GM13976 (cell line): ENCODE results near the gene AGAP9.

Source experiments
- DNase-seq: peaks from one replicate; pipeline ENCODE4 v3.0.0; 2012; ENCODE audit warnings: low spot score
- CTCF ChIP-seq: IDR thresholded peaks from 2 replicates; pipeline ENCODE4 v1.5.1; 2012; ENCODE audit warnings: borderline replicate concordance, mild to moderate bottlenecking; ENCODE audit not compliant: insufficient read depth; ENCODE audit errors: extremely low read depth, missing control alignments, control extremely low read depth
- in situ Hi-C: fragments of 300-500 bp; cut with MboI; formaldehyde crosslinking; loops from one replicate; pipeline ENCODE4 v1.12.0; 2022; ENCODE audit warnings: low sequenced_read_pairs, mixed read lengths, inconsistent platforms; ENCODE audit not compliant: unreplicated experiment

AGAP9 gene

DNA sequence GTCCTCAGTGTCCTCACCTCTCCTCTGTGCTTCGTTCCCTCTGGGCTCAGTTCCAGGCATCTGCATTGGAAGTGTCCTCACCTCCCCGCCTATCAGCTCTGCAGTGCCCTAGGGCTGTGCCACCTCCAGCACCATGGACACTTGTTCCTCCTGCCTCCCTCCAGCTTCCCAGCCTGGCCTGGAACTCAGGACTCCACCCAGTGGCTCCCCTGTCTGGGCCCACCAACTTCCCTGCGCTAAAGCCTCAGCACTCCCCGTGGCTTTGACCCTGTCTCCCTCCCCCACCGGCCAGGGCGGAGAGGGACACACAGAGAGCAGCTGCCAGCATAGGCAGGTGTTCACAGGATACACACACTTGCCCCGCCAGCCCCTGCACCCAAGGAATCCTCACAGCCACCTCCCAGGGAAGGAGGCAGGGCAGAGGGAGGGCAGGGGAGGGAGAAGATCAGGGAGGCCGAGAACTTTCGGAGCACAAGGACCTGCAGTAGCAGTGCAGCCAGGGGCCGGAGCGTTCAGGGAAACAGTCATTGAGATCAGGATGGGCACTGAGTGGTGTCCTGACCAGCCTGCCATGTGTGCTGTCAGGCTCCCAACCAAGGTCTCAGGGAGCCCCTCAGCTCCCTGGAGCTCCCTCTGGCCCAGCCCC, 70.8 kb downstream of the AGAP9 start:
- in situ Hi-C loops = no loop called here
- no peak for TF ChIP-seq CTCF
- peak; percentile 30 for DNase-seq

GRCh38 chr10:47451998-47452494, 71.4 kb downstream of the AGAP9 start:
- no peak for TF ChIP-seq CTCF
- DNase-seq = peak; percentile 30
- in situ Hi-C loops = no loop called here
